HEK293 (cell line): ENCODE measurements around the gene GYS2.
"Not testable (repeated sequence)": the region's sequence is repeated elsewhere in the genome, so short reads cannot be mapped to it uniquely, and the experiment has no call there.

ENCODE experiments used
- CTCF ChIP-seq: fragments of 450-650 bp; formaldehyde crosslinking; IDR thresholded peaks from 2 replicates; pipeline ENCODE4 v1.5.1; 2016; ENCODE audit warnings: missing biosample characterization, missing genetic modification characterization
- PRDM4 ChIP-seq: fragments of 450-650 bp; formaldehyde crosslinking; IDR thresholded peaks from 2 replicates; pipeline ENCODE4 v1.5.1; 2017; ENCODE audit warnings: missing biosample characterization, missing genetic modification characterization
- REST ChIP-seq: fragments of 450-650 bp; formaldehyde crosslinking; IDR thresholded peaks from 2 replicates; pipeline ENCODE4 v1.5.1; 2016; ENCODE audit warnings: missing biosample characterization, missing genetic modification characterization
- ZBTB10 ChIP-seq: fragments of 450-650 bp; formaldehyde crosslinking; IDR thresholded peaks from 2 replicates; pipeline ENCODE4 v1.5.1; 2016; ENCODE audit warnings: missing biosample characterization, missing genetic modification characterization
- ZFP3 ChIP-seq: fragments of 450-650 bp; formaldehyde crosslinking; IDR thresholded peaks from 2 replicates; pipeline ENCODE4 v1.5.1; 2016; ENCODE audit warnings: low read depth, missing biosample characterization, missing genetic modification characterization
- ZNF121 ChIP-seq: fragments of 450-650 bp; formaldehyde crosslinking; IDR thresholded peaks from 2 replicates; pipeline ENCODE4 v1.5.1; 2016; ENCODE audit warnings: missing biosample characterization, missing genetic modification characterization
- ZNF18 ChIP-seq: fragments of 450-650 bp; formaldehyde crosslinking; IDR thresholded peaks from 2 replicates; pipeline ENCODE4 v1.5.1; 2016; ENCODE audit warnings: missing biosample characterization, missing genetic modification characterization
- ZNF23 ChIP-seq: fragments of 450-650 bp; formaldehyde crosslinking; IDR thresholded peaks from 2 replicates; pipeline ENCODE4 v1.5.1; 2016; ENCODE audit warnings: missing biosample characterization, missing genetic modification characterization, borderline replicate concordance
- ZNF274 ChIP-seq, 2 experiments: fragments of 200-500 bp in 1 of 2; fragments of 450-650 bp in 1 of 2; sonication (Bioruptor generic) in 1 of 2; formaldehyde crosslinking in 1 of 2; IDR thresholded peaks; 2 replicates each; pipeline versions ENCODE4 v1.5.1 to v1.6.1; 2014 to 2016; ENCODE audit warnings: borderline replicate concordance in 1 of 2, inconsistent platforms in 1 of 2, low read length in 1 of 2, missing biosample characterization in 1 of 2, missing genetic modification characterization in 1 of 2
- ZNF292 ChIP-seq: fragments of 450-650 bp; formaldehyde crosslinking; IDR thresholded peaks from 2 replicates; pipeline ENCODE4 v1.5.1; 2016; ENCODE audit warnings: low read depth, missing biosample characterization, missing genetic modification characterization, borderline replicate concordance
- ZNF350 ChIP-seq: fragments of 450-650 bp; formaldehyde crosslinking; IDR thresholded peaks from 2 replicates; pipeline ENCODE4 v1.5.0; 2017; ENCODE audit warnings: missing biosample characterization, mild to moderate bottlenecking, missing genetic modification characterization
- ZNF510 ChIP-seq: fragments of 450-650 bp; formaldehyde crosslinking; IDR thresholded peaks from 2 replicates; pipeline ENCODE4 v1.5.1; 2018; ENCODE audit warnings: mild to moderate bottlenecking, missing genetic modification characterization, missing biosample characterization; ENCODE audit not compliant: insufficient replicate concordance
- ZNF777 ChIP-seq: fragments of 450-650 bp; formaldehyde crosslinking; IDR thresholded peaks from 2 replicates; pipeline ENCODE4 v1.5.1; 2017; ENCODE audit warnings: missing biosample characterization, missing genetic modification characterization, borderline replicate concordance

GRCh38 chr12:21584403-21585182 is 20.1 kb downstream of the GYS2 start:
- not testable (repeated sequence) for TF ChIP-seq CTCF (tag by site-specific recombination); ZNF274 (IDR thresholded peaks at IDR 0.05; ENCODE audit: low read length); ZNF274 (tag by site-specific recombination; IDR thresholded peaks at IDR 0.05; ENCODE audit: borderline replicate concordance); ZFP3 (tag by site-specific recombination); ZNF777 (tag by site-specific recombination); ZNF350 (tag by site-specific recombination); ZNF292 (tag by site-specific recombination); ZBTB10; ZNF510 (tag by site-specific recombination); REST (tag by site-specific recombination); ZNF23 (tag by site-specific recombination); ZNF121 (tag by site-specific recombination); PRDM4 (tag by site-specific recombination); ZNF18 (tag by site-specific recombination)
